Stimulated activated CD8-positive, alpha-beta memory T cell treated with anti-CD3 and anti-CD28 coated beads, Interleukin-15, amount 100 ng/mL, for 1 hour (primary cell): Measurements from ENCODE around the gene GPC5.
"Not testable (repeated sequence)": the region's sequence is repeated elsewhere in the genome, so short reads cannot be mapped to it uniquely, and the experiment has no call there.

Experiments used
- DNase-seq: peaks from one replicate; pipeline ENCODE4 v3.0.0-alpha.2; 2020; ENCODE audit warnings: low read depth

The GPC5 gene

GRCh38 chr13:91369441-91369831 is 29.0 kb upstream of the GPC5 start:
- no peak for DNase-seq

- DNase-seq, result no peak
Measured at GRCh38 chr13:91370501-91370900, 27.9 kb upstream of the GPC5 start.

- no peak for DNase-seq
Measured at GRCh38 chr13:91372911-91373310, 25.5 kb upstream of the GPC5 start.

- no peak for DNase-seq
Measured at GRCh38 chr13:91375116-91375729, 23.2 kb upstream of the GPC5 start.

GRCh38 chr13:91381371-91381770 is 17.1 kb upstream of the GPC5 start:
- DNase-seq, result no peak

GRCh38 chr13:91383836-91384235 is 14.6 kb upstream of the GPC5 start:
- DNase-seq, result no peak

- DNase-seq, result no peak
Measured at GRCh38 chr13:91384896-91385295, 13.5 kb upstream of the GPC5 start.

- no peak for DNase-seq
Measured at GRCh38 chr13:91389186-91389585, 9.2 kb upstream of the GPC5 start.

- no peak for DNase-seq
Measured at GRCh38 chr13:91397595-91397994, 826 bp upstream of the GPC5 start.

GRCh38 chr13:91399189-91400062 is 1.0 kb downstream of the GPC5 start:
- DNase-seq, result no peak

- DNase-seq, result no peak
Measured at GRCh38 chr13:91400063-91400399, 1.6 kb downstream of the GPC5 start.

GRCh38 chr13:91400671-91401070 is 2.2 kb downstream of the GPC5 start:
- no peak for DNase-seq

GRCh38 chr13:91401920-91402319 is 3.5 kb downstream of the GPC5 start:
- DNase-seq, result no peak

- DNase-seq, result no peak
Measured at GRCh38 chr13:91405240-91405639, 6.8 kb downstream of the GPC5 start.

GRCh38 chr13:91406619-91407018 is 8.2 kb downstream of the GPC5 start:
- DNase-seq, result no peak

- no peak for DNase-seq
Measured at GRCh38 chr13:91408971-91409370, 10.6 kb downstream of the GPC5 start.

GRCh38 chr13:91416579-91416978 is 18.2 kb downstream of the GPC5 start:
- DNase-seq, result not testable (repeated sequence)

- no peak for DNase-seq
Measured at GRCh38 chr13:91417660-91418325, 19.4 kb downstream of the GPC5 start.

GRCh38 chr13:91426913-91427312 is 28.5 kb downstream of the GPC5 start:
- DNase-seq, result no peak

- not testable (repeated sequence) for DNase-seq
Measured at GRCh38 chr13:91438674-91439073, 40.3 kb downstream of the GPC5 start.

- no peak for DNase-seq
Measured at GRCh38 chr13:91450913-91451312, 52.5 kb downstream of the GPC5 start.

GRCh38 chr13:91454666-91455065 is 56.2 kb downstream of the GPC5 start:
- no peak for DNase-seq

GRCh38 chr13:91456837-91457236 is 58.4 kb downstream of the GPC5 start:
- DNase-seq, result no peak
